ENCODE measurements around the gene CALML4. TPM values are rescaled to one million over a fixed set of nuclear protein-coding genes. Genes with fewer than 3 reads are reported as not detected.
A peak's percentile ranks its signal among the peaks of the same experiment; 100 is the strongest.

Gene CALML4
- total RNA-seq, 1 donor from 2014 or later = 0.90 TPM

- H3K9me3 Mint-ChIP-seq (ENCODE audit: low read depth) = no peaks in the 10 kb centered on the region
- H3K4me3 Mint-ChIP-seq (ENCODE audit: unreplicated experiment) = no peak overlapping the region
- no peak for DNase-seq (ENCODE audit: low spot score)
- peak overlapping the region; percentile 29 for H3K27ac Mint-ChIP-seq (ENCODE audit: unreplicated experiment)
- peaks cover 17% of the 10 kb centered on the region for H3K4me1 Mint-ChIP-seq (ENCODE audit: low read depth)
- peaks cover 12% of the 10 kb centered on the region for H3K36me3 Mint-ChIP-seq (ENCODE audit: low read depth)
- TF ChIP-seq CTCF (IDR thresholded peaks at IDR 0.05) = no peak
- no peaks in the 10 kb centered on the region for H3K27me3 Mint-ChIP-seq (ENCODE audit: low read depth)
Observed at GRCh38 chr15:68145706-68146105, 59.4 kb downstream of the CALML4 start.

GRCh38 chr15:68143785-68144184 is 61.3 kb downstream of the CALML4 start:
- Mint-ChIP-seq H3K27me3 (ENCODE audit: low read depth) (no peaks in the 10 kb centered on the region), H3K4me1 (ENCODE audit: low read depth) (peaks cover 15% of the 10 kb centered on the region), H3K27ac (ENCODE audit: unreplicated experiment) (no peak overlapping the region), H3K4me3 (ENCODE audit: unreplicated experiment) (no peak overlapping the region), H3K36me3 (ENCODE audit: low read depth) (peaks cover 12% of the 10 kb centered on the region), H3K9me3 (ENCODE audit: low read depth) (no peaks in the 10 kb centered on the region)
- DNase-seq (ENCODE audit: low spot score) = no peak
- TF ChIP-seq CTCF (IDR thresholded peaks at IDR 0.05) = no peak

- H3K4me3 Mint-ChIP-seq (ENCODE audit: unreplicated experiment) = no peak overlapping the region
Observed at GRCh38 chr15:68143129-68143528, 62.0 kb downstream of the CALML4 start.

More at GRCh38 chr15:68143129-68143528, 62.0 kb downstream of the CALML4 start:
- no peaks in the 10 kb centered on the region for H3K9me3 Mint-ChIP-seq (ENCODE audit: low read depth)
- peaks cover 12% of the 10 kb centered on the region for H3K36me3 Mint-ChIP-seq (ENCODE audit: low read depth)
- TF ChIP-seq CTCF (IDR thresholded peaks at IDR 0.05) = no peak
- peaks cover 16% of the 10 kb centered on the region for H3K4me1 Mint-ChIP-seq (ENCODE audit: low read depth)
- no peak for DNase-seq (ENCODE audit: low spot score)
- H3K27ac Mint-ChIP-seq (ENCODE audit: unreplicated experiment) = no peak overlapping the region
- no peaks in the 10 kb centered on the region for H3K27me3 Mint-ChIP-seq (ENCODE audit: low read depth)

Other genes starting within 250 kb of the CALML4 start
- gene PIAS1, start 151.0 kb downstream of the CALML4 start, total RNA-seq = 30.8 to 39.1 TPM (median 32.6 TPM) in 3 replicates
- 18.0 to 20.8 TPM (median 19.2 TPM) in 3 replicates for gene CLN6, start 24.4 kb upstream of the CALML4 start, total RNA-seq
- gene FEM1B, start 72.4 kb upstream of the CALML4 start, total RNA-seq = 46.0 to 52.7 TPM (median 49.1 TPM) in 3 replicates
- gene ITGA11, start 226.8 kb upstream of the CALML4 start, total RNA-seq = 965 to 1,105 TPM (median 1,092 TPM) in 3 replicates